ENCODE measurements around the gene HACD3.

Gene HACD3

GRCh38 chr15:65598468-65598867, 68.2 kb downstream of the HACD3 start:
- no peaks in the 10 kb centered on the region for H3K79me2 ChIP-seq (ENCODE audit: low read length)
- H3K4me3 ChIP-seq (ENCODE audit: low read length), result no peak overlapping the region
- H2AFZ ChIP-seq (ENCODE audit: low read length), result no peak overlapping the region
- H3K36me3 ChIP-seq (replicated peaks; ENCODE audit: insufficient read depth, low read length), result peaks cover 11% of the 10 kb centered on the region; the same call in 1 of the 2 replicates
- no peak for DNase-seq
- no peak overlapping the region for H3K9ac ChIP-seq (ENCODE audit: low read length)
- no peaks in the 10 kb centered on the region for H3K27me3 ChIP-seq (replicated peaks; ENCODE audit: insufficient read depth, low read length)
- no peak overlapping the region for H3K27ac ChIP-seq (ENCODE audit: low read length)
- no peaks in the 10 kb centered on the region for H4K20me1 ChIP-seq (ENCODE audit: insufficient read depth, low read length)
- H3K4me1 ChIP-seq (ENCODE audit: low read length), result no peaks in the 10 kb centered on the region
- H3F3A ChIP-seq (ENCODE audit: insufficient read depth, low read length), result no peaks in the 10 kb centered on the region
- TF ChIP-seq EZH2phosphoT487 (IDR thresholded peaks at IDR 0.05; ENCODE audit: low read length) (no peak), CTCF (IDR thresholded peaks at IDR 0.05; ENCODE audit: low read length) (no peak), EZH2 (optimal IDR thresholded peaks at IDR 0.05; ENCODE audit: low read depth, low read length) (no peak)
- no peak overlapping the region for H3K4me2 ChIP-seq (ENCODE audit: low read depth, low read length)
- H3K9me2 ChIP-seq (replicated peaks; ENCODE audit: insufficient read depth, low read length), result no peaks in the 10 kb centered on the region
- H3K9me3 ChIP-seq (replicated peaks; ENCODE audit: insufficient read depth, low read length), result no peaks in the 10 kb centered on the region

GRCh38 chr15:65599677-65600076, 69.4 kb downstream of the HACD3 start:
- Histone ChIP-seq H3K36me3 (replicated peaks; ENCODE audit: insufficient read depth, low read length) (peaks cover 11% of the 10 kb centered on the region; the same call in 1 of the 2 replicates), H3K79me2 (ENCODE audit: low read length) (no peaks in the 10 kb centered on the region)

GRCh38 chr15:65603134-65603533, 72.9 kb downstream of the HACD3 start:
- Histone ChIP-seq H3K27ac (ENCODE audit: low read length) (no peak overlapping the region), H3K9ac (ENCODE audit: low read length) (no peak overlapping the region), H3K36me3 (replicated peaks; ENCODE audit: insufficient read depth, low read length) (peaks cover 7% of the 10 kb centered on the region; the same call in 1 of the 2 replicates), H2AFZ (ENCODE audit: low read length) (no peak overlapping the region), H3K27me3 (replicated peaks; ENCODE audit: insufficient read depth, low read length) (no peaks in the 10 kb centered on the region), H3K9me2 (replicated peaks; ENCODE audit: insufficient read depth, low read length) (no peaks in the 10 kb centered on the region), H4K20me1 (ENCODE audit: insufficient read depth, low read length) (no peaks in the 10 kb centered on the region), H3K4me3 (ENCODE audit: low read length) (no peak overlapping the region), H3K79me2 (ENCODE audit: low read length) (peaks cover 19% of the 10 kb centered on the region; the same call in 1 of the 2 replicates), H3F3A (ENCODE audit: insufficient read depth, low read length) (no peaks in the 10 kb centered on the region), H3K4me1 (ENCODE audit: low read length) (no peaks in the 10 kb centered on the region), H3K4me2 (ENCODE audit: low read depth, low read length) (no peak overlapping the region), H3K9me3 (replicated peaks; ENCODE audit: insufficient read depth, low read length) (no peaks in the 10 kb centered on the region)
- no peak for TF ChIP-seq EZH2phosphoT487 (IDR thresholded peaks at IDR 0.05; ENCODE audit: low read length)
- no peak for TF ChIP-seq EZH2 (optimal IDR thresholded peaks at IDR 0.05; ENCODE audit: low read depth, low read length)
- TF ChIP-seq CTCF (IDR thresholded peaks at IDR 0.05; ENCODE audit: low read length), result no peak
- no peak for DNase-seq

More at GRCh38 chr15:65599677-65600076, 69.4 kb downstream of the HACD3 start:
- no peak for DNase-seq
- Histone ChIP-seq H3K4me2 (ENCODE audit: low read depth, low read length) (no peak overlapping the region), H3K4me3 (ENCODE audit: low read length) (no peak overlapping the region), H2AFZ (ENCODE audit: low read length) (no peak overlapping the region), H3K9me2 (replicated peaks; ENCODE audit: insufficient read depth, low read length) (no peaks in the 10 kb centered on the region), H4K20me1 (ENCODE audit: insufficient read depth, low read length) (no peaks in the 10 kb centered on the region), H3K27ac (ENCODE audit: low read length) (no peak overlapping the region), H3K9ac (ENCODE audit: low read length) (no peak overlapping the region), H3K9me3 (replicated peaks; ENCODE audit: insufficient read depth, low read length) (no peaks in the 10 kb centered on the region), H3K27me3 (replicated peaks; ENCODE audit: insufficient read depth, low read length) (no peaks in the 10 kb centered on the region), H3F3A (ENCODE audit: insufficient read depth, low read length) (no peaks in the 10 kb centered on the region), H3K4me1 (ENCODE audit: low read length) (no peaks in the 10 kb centered on the region)
- TF ChIP-seq EZH2 (optimal IDR thresholded peaks at IDR 0.05; ENCODE audit: low read depth, low read length) (no peak), CTCF (IDR thresholded peaks at IDR 0.05; ENCODE audit: low read length) (no peak), EZH2phosphoT487 (IDR thresholded peaks at IDR 0.05; ENCODE audit: low read length) (no peak)
